B cell (primary cell): ENCODE measurements around the gene ATP6V0A1. TPM values are rescaled to one million over a fixed set of nuclear protein-coding genes. Genes with fewer than 3 reads are reported as not detected.

Source experiments
- ATAC-seq: fragments of 200-7000 bp; cut with Tn5 transposase; one replicate; pipeline ENCODE4 v1.10.0; 2021; ENCODE audit warnings: low read depth, mild to moderate bottlenecking, moderate number of reproducible peaks, moderate library complexity
- CTCF ChIA-PET: fragments of 350-600 bp; sonication (Branson Sonifier 250); formaldehyde crosslinking; loops from one replicate; lab custom pipeline; 2021; ENCODE audit warnings: antibody characterized with exemption, inconsistent platforms; lab: Charles Lee
- POLR2A ChIA-PET: fragments of 350-600 bp; sonication (Branson Sonifier 250); formaldehyde crosslinking; loops from one replicate; lab custom pipeline; 2021; ENCODE audit warnings: antibody characterized with exemption; lab: Charles Lee
- DNase-seq: peaks from one replicate; pipeline ENCODE4 v3.0.0; 2013
- H2AFZ ChIP-seq: 2 replicates; pipeline ENCODE4 v1.6.1; 2012; ENCODE audit warnings: mild to moderate bottlenecking, low read depth, low read length; ENCODE audit not compliant: insufficient read depth, poor library complexity, severe bottlenecking
- H3K27ac ChIP-seq, 2 donors: 1 replicate in 1 of 2; 2 replicates in 1 of 2; pipeline ENCODE4 v1.5.1; 2012 to 2013; ENCODE audit warnings: low read length in 2 of 2, mild to moderate bottlenecking in 2 of 2, moderate library complexity in 1 of 2
- H3K27me3 ChIP-seq, 4 experiments: fragments of 200-600 bp in 1 of 4; sonication (generic) in 1 of 4; replicated peaks in 1 of 4; 1 replicate in 2 of 4; 2 replicates in 2 of 4; pipeline versions ENCODE4 v1.6.1 to v1.7.0; 2013 to 2016; ENCODE audit warnings: low read length in 3 of 4, mild to moderate bottlenecking in 2 of 4, mixed read lengths in 1 of 4, moderate library complexity in 1 of 4; ENCODE audit not compliant: insufficient read depth in 4 of 4, control insufficient read depth in 3 of 4; ENCODE audit errors: control extremely low read depth in 1 of 4
- H3K36me3 ChIP-seq, 2 experiments: replicated peaks in 1 of 2; 1 replicate in 1 of 2; 2 replicates in 1 of 2; pipeline versions ENCODE4 v1.6.1 to v1.7.1; 2013; ENCODE audit warnings: low read length in 1 of 2; ENCODE audit not compliant: insufficient read depth in 2 of 2, control insufficient read depth in 1 of 2; ENCODE audit errors: control extremely low read depth in 1 of 2, extremely low read depth in 1 of 2
- H3K4me1 ChIP-seq, 2 donors: fragments of 200-600 bp in 1 of 2; sonication (generic) in 1 of 2; 1 replicate in 1 of 2; 2 replicates in 1 of 2; pipeline versions ENCODE4 v1.5.1 to v1.6.1; 2013 to 2017; ENCODE audit warnings: low read length in 2 of 2; ENCODE audit not compliant: control insufficient read depth in 2 of 2, insufficient read depth in 2 of 2
- H3K4me2 ChIP-seq: replicated peaks from 2 replicates; pipeline ENCODE3; 2012; ENCODE audit warnings: mild to moderate bottlenecking, low read depth, low read length; ENCODE audit not compliant: poor library complexity, severe bottlenecking
- H3K4me3 ChIP-seq, 5 experiments: fragments of 200-600 bp in 1 of 5; sonication (generic) in 1 of 5; 1 replicate in 3 of 5; 2 replicates in 2 of 5; pipeline versions ENCODE4 v1.5.1 to v1.7.0; 2011 to 2016; ENCODE audit warnings: low read length in 4 of 5, mild to moderate bottlenecking in 4 of 5, low read depth in 2 of 5, control low read depth in 1 of 5, moderate library complexity in 1 of 5; ENCODE audit not compliant: insufficient read depth in 1 of 5; ENCODE audit errors: control extremely low read depth in 1 of 5, extremely low read depth in 1 of 5
- H3K79me2 ChIP-seq: fragments of 200-600 bp; sonication (generic); one replicate; pipeline ENCODE4 v1.6.0; 2016; ENCODE audit warnings: low read length; ENCODE audit not compliant: control insufficient read depth, insufficient read depth
- H3K9ac ChIP-seq: fragments of 200-600 bp; sonication (generic); 2 replicates; pipeline ENCODE4 v1.6.1; 2017; ENCODE audit warnings: mild to moderate bottlenecking, low read length, moderate library complexity
- H3K9me3 ChIP-seq, 3 donors: one replicate each; pipeline versions ENCODE4 v1.6.1 to v1.7.1; 2013; ENCODE audit warnings: low read length in 2 of 3; ENCODE audit not compliant: control insufficient read depth in 2 of 3, insufficient read depth in 1 of 3; ENCODE audit errors: control extremely low read depth in 1 of 3
- H4K20me1 ChIP-seq: 2 replicates; pipeline ENCODE4 v1.6.0; 2012; ENCODE audit warnings: mild to moderate bottlenecking, low read length; ENCODE audit not compliant: insufficient read depth, control insufficient read depth, poor library complexity, severe bottlenecking
- H3K27ac Mint-ChIP-seq: one replicate; pipeline ENCODE4 v1.8.0; 2021; ENCODE audit warnings: mixed read lengths
- H3K27me3 Mint-ChIP-seq: one replicate; pipeline ENCODE4 v1.8.0; 2021; ENCODE audit warnings: mixed read lengths
- H3K4me1 Mint-ChIP-seq: one replicate; pipeline ENCODE4 v1.8.0; 2021; ENCODE audit warnings: mixed read lengths
- H3K4me3 Mint-ChIP-seq: one replicate; pipeline ENCODE4 v1.8.0; 2021; ENCODE audit warnings: mixed read lengths
- H3K9me3 Mint-ChIP-seq: one replicate; pipeline ENCODE4 v1.8.0; 2022; ENCODE audit warnings: mixed read lengths; ENCODE audit not compliant: insufficient read depth
- EZH2 ChIP-seq: IDR thresholded peaks from 2 replicates; pipeline ENCODE4 v1.6.1; 2012; ENCODE audit warnings: borderline replicate concordance, low read depth, mild to moderate bottlenecking, moderate library complexity, low read length; ENCODE audit not compliant: insufficient read depth, poor library complexity, severe bottlenecking
- WGBS: methylation state at CpG from one replicate; pipeline ENCODE4 v1.1.5; 2013; ENCODE audit warnings: missing lambda C conversion rate; ENCODE audit not compliant: insufficient coverage; 5-methylcytosine and 5-hydroxymethylcytosine counted together
- intact Hi-C: fragments of 100-400 bp; cut with micrococcal nuclease; formaldehyde crosslinking; loops from one replicate; pipeline ENCODE4 v1.10.0; 2022
- polyA plus RNA-seq: library from polyadenylated mRNA; depleted of rRNA; stranded (reverse); fragments of >200 nt; gene quantifications from 2 replicates; pipeline ENCODE4 v1.2.3, GENCODE V29; 2012
- total RNA-seq, 2 donors: library from RNA; stranded (reverse); fragments of 120-200 nt in 1 of 2; gene quantifications; 1 replicate in 1 of 2; 2 replicates in 1 of 2; pipeline versions ENCODE4 v1.2.3 to v1.2.4, GENCODE V29; 2013 to 2022
- TF ChIP-seq, protein P1 (sequence below): fragments of 200-600 bp; IDR thresholded peaks from one replicate; pipeline ENCODE4 v1.8.0; 2022; ENCODE audit warnings: antibody characterized with exemption, mild to moderate bottlenecking

The ATP6V0A1 gene
- total and polyA plus RNA-seq, 2 donors (not counting 1 experiment from before 2014, with no cell fraction given) = 59.1 to 90.9 TPM

DNA sequence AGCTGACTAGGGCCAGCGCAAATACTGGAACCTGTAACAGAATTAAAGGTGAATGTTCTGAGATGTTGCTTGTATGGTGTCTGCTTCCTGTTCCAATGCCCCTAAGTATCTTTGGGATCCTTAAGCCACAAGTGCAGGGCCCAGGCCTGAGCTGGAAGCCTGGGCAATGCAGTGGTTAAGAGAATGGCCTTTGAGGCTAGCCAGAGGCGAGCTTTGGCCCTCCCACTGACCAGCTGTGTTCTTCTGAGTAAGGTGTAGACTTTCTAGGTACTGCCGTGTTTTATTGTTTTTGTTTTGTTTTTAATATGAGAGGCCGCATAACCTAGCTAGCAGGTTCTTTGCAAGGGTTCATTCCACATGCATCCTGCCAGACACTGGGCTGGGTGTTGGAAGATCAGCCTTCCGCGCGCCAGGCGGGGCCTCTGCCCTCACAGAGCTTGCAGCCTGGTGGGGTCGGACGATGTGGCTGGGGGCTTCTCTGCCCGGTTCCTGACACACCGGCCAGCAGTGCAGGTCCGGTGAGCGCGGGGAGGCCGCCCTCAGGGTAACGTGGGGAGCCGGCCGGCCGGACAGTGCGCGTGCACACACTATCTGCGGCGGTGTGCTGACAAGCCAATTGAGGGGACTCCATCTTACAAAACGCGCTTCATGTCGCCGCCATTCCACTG, 107.7 kb downstream of the ATP6V0A1 start:
- no peaks in the 10 kb centered on the region for H3K27me3 Mint-ChIP-seq
- Histone ChIP-seq H3K27ac (peak overlapping the region; percentile 59 to 78), H3K79me2 (peaks cover 63% of the 10 kb centered on the region), H3K4me2 (peak overlapping the region; percentile 93), H3K9me3 (no peaks in the 10 kb centered on the region), H3K9ac (peak overlapping the region; percentile 77), H3K4me1 (peaks cover 30 to 47% of the 10 kb centered on the region in 2 donors), H3K36me3 (peaks cover 0 to 47% of the 10 kb centered on the region in 2 experiments), H4K20me1 (peaks cover 25% of the 10 kb centered on the region), H2AFZ (peak overlapping the region; percentile 83), H3K27me3 (no peaks in the 10 kb centered on the region), H3K4me3 (peak overlapping the region in 4 of 5 experiments; percentile 66 to 88 (median 73))
- intact Hi-C loops = loop anchor here (5.0 kb wide), 1 partner anchor 111 kb away; the partner anchor contains the start of gene PLEKHH3
- H3K4me1 Mint-ChIP-seq = peaks cover 41% of the 10 kb centered on the region
- ATAC-seq (no peak), DNase-seq (no peak)
- TF ChIP-seq, protein P1, sequence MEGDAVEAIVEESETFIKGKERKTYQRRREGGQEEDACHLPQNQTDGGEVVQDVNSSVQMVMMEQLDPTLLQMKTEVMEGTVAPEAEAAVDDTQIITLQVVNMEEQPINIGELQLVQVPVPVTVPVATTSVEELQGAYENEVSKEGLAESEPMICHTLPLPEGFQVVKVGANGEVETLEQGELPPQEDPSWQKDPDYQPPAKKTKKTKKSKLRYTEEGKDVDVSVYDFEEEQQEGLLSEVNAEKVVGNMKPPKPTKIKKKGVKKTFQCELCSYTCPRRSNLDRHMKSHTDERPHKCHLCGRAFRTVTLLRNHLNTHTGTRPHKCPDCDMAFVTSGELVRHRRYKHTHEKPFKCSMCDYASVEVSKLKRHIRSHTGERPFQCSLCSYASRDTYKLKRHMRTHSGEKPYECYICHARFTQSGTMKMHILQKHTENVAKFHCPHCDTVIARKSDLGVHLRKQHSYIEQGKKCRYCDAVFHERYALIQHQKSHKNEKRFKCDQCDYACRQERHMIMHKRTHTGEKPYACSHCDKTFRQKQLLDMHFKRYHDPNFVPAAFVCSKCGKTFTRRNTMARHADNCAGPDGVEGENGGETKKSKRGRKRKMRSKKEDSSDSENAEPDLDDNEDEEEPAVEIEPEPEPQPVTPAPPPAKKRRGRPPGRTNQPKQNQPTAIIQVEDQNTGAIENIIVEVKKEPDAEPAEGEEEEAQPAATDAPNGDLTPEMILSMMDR = no peak
- TF ChIP-seq EZH2 = no peak
- WGBS = 57% methylated on average over 27 of the region's 28 CpGs
- CTCF ChIA-PET = interaction anchor here (1.4 to 6.4 kb wide), 4 partner anchors 11 to 36 kb away, joined by 4 to 51 read pairs (median 12); partner anchors contain the start of gene PSMC3IP
- peak overlapping the region; percentile 99 for H3K4me3 Mint-ChIP-seq
- POLR2A ChIA-PET = interaction anchor here (1.5 to 2.4 kb wide), 3 partner anchors 11 to 18 kb away, joined by 6 to 19 read pairs (median 18); partner anchors contain the start of gene PSMC3IP
- no peaks in the 10 kb centered on the region for H3K9me3 Mint-ChIP-seq
- peak overlapping the region; percentile 98 for H3K27ac Mint-ChIP-seq
